HG03460 (cell line): ENCODE data around the gene AKNAD1.
"Not testable (repeated sequence)": the region's sequence is repeated elsewhere in the genome, so short reads cannot be mapped to it uniquely, and the experiment has no call there.

ENCODE experiments used
- ATAC-seq: cut with Tn5 transposase; IDR thresholded peaks from one replicate; pipeline ENCODE4 v1.9.1; 2021; ENCODE audit not compliant: unreplicated experiment

AKNAD1 gene

GRCh38 chr1:108785880-108786279 is 71.0 kb downstream of the AKNAD1 start:
- no peak for ATAC-seq

DNA sequence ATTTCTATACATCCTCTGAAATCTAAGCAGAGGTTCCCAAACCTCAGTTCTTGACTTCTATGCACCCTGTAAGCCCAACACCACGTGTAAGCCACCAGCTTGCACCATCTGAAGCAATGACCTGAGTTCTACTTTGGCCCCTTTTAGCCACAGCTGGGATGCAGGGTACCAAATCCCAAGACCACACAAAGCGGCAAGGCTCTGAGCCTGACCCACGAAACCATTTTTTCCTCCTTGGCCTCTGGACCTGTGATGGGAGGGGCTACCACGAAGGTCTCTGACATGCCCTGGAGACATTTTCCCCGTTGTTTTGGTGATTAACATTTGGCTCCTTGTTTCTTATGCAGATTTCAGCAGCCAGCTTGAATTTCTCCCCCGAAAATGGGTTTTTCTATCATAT is 71.6 kb downstream of the AKNAD1 start:
- no peak for ATAC-seq

DNA sequence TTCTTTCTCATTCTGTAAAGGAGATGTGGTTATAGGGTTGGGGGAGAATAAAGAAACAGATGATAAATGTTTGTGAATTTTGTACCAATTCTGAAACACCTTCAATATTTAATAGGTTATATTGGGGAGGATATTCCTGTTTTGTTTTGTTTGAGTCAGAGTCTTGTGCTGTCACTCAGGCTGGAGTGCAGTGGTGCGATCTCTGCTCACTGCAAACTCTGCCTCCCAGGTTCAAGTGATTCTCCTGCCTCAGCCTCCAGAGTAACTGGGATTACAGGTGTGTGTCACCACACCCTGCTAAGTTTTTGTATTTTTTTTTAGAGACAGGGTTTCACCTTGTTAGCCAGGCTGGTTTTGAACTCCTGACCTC is 75.3 kb downstream of the AKNAD1 start:
- ATAC-seq: not testable (repeated sequence)

DNA sequence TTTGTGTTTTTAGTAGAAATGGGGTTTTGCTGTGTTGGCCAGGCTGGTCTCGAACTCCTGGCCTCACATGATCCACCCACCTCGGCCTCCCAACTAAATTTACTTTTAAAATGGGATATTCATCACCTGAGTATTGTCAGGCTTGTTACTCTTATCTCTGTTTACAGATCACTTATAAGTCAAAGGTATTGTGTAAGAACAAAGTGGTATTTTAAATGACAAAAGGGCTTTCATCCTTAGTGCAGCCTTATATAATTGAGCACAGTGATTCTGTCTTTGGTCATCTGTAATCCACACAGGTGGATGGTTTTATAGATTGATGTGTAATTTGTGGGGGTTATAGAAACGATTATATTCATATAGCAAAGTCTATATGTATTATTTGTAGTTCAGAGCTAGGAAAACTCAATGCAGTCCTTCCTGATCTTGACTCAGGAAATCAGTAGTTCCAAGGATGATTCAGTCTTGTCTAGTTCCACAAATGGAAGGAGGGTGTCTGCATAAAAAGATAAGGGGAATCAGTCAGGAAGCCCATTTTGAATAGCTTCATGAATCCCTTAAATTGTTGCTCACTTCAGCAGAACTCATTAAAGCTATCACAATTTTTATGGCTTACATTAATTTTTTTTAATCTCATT is 75.8 kb downstream of the AKNAD1 start:
- no peak for ATAC-seq

DNA sequence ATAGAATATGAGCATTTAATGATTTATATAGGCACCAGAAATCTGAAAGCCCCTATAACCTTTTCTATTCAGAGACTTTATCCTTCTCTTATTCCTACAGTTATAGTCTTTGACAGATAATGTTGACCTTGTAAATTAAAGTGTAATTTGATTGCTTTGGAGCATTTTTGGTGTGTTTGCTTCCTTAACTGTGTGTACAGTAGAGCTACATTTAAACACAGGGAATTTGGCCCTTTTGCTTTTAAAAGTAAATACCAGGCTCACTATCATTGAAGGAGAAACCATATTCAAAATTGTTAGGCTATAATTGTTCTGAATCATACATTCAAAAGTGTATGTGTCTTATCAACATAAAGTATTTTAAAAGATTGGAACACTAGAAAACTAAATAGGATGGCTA is 77.4 kb downstream of the AKNAD1 start:
- ATAC-seq: no peak

DNA sequence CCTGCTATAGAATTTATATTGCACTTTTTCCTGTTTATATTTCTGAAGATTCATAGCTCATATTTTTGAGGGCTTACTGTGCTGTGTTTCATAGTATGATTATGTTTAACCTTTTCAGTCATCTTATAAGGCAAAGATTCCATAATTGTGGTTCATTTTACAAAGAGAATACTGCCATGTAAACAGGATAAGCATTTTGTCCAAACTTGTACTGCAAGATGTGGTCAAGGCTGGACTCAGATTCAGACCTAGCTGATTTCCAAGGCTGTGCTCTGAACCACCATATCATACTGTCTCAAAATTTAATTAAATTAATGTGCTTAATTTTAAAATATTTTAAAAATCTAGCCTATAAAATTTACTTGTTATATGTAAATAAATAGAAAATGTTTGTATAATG is 79.1 kb downstream of the AKNAD1 start:
- ATAC-seq: no peak

GRCh38 chr1:108767708-108768107 is 89.2 kb downstream of the AKNAD1 start:
- ATAC-seq: no peak

GRCh38 chr1:108767115-108767514 is 89.8 kb downstream of the AKNAD1 start:
- ATAC-seq: no peak
